HCT116 (cell line): ENCODE results near the gene TCL1B. TPM values are rescaled to one million over a fixed set of nuclear protein-coding genes. Genes with fewer than 3 reads are reported as not detected.

Experiments used
- ATAC-seq: fragments of 200-7000 bp; cut with Tn5 transposase; 2 replicates; pipeline ENCODE4 v1.9.1; 2020; ENCODE audit warnings: mild to moderate bottlenecking, moderate library complexity
- BruUV-seq: library from RNA; stranded (reverse); fragments of 400-500 nt; replicated peaks from 2 replicates; lab custom pipeline; 2021; lab: Mats Ljungman, UMichigan
- CTCF ChIA-PET: fragments of 300-600 bp; sonication (Branson Sonifier 250); formaldehyde crosslinking; loops from one replicate; lab custom pipeline; 2021; ENCODE audit warnings: antibody characterized with exemption; lab: Charles Lee
- POLR2A ChIA-PET: fragments of 300-600, 350-600 bp; sonication (Branson Sonifier 250); formaldehyde crosslinking; loops from one replicate; lab custom pipeline; 2021; ENCODE audit warnings: antibody characterized with exemption; lab: Charles Lee
- RAD21 ChIA-PET, 2 experiments: fragments of 300-600 bp; sonication (Branson Sonifier 250); formaldehyde crosslinking; loops; one replicate each; lab custom pipeline; 2023; ENCODE audit warnings: low total read pairs in 2 of 2; ENCODE audit not compliant: uncharacterized antibody in 2 of 2, unreplicated experiment in 2 of 2, low non-redundant PET in 1 of 2; lab: Charles Lee
- DNase-seq: peaks from one replicate; pipeline ENCODE4 v3.0.0-alpha.2; 2010; ENCODE audit warnings: low read depth, low spot score
- H2AFZ ChIP-seq: fragments of 200-600 bp; shearing (Covaris generic), sonication (generic); 2 replicates; pipeline ENCODE4 v1.6.1; 2017; ENCODE audit warnings: low read depth, mixed run types, mixed read lengths, antibody characterized with exemption, low read length; ENCODE audit not compliant: poor library complexity, severe bottlenecking
- H3K27ac ChIP-seq: 2 replicates; pipeline ENCODE4 v1.5.1; 2012; ENCODE audit warnings: low read depth, low read length
- H3K27me3 ChIP-seq: fragments of 200-600 bp; sonication (generic); 2 replicates; pipeline ENCODE4 v1.6.1; 2016; ENCODE audit warnings: mixed run types, low read length, mixed read lengths; ENCODE audit not compliant: insufficient read depth
- H3K36me3 ChIP-seq, 2 experiments: fragments of 200-500 bp in 1 of 2; fragments of 200-600 bp in 1 of 2; sonication (Bioruptor generic) in 1 of 2; sonication (generic) in 1 of 2; 2 replicates each; pipeline versions ENCODE4 v1.5.1 to v1.6.1; 2014 to 2016; ENCODE audit warnings: low read length in 2 of 2, inconsistent platforms in 1 of 2, mixed read lengths in 1 of 2, mixed run types in 1 of 2; ENCODE audit not compliant: insufficient read depth in 2 of 2, control insufficient read depth in 1 of 2
- H3K4me1 ChIP-seq, 2 experiments: fragments of 200-600 bp in 1 of 2; sonication (generic) in 1 of 2; 2 replicates each; pipeline versions ENCODE4 v1.5.1 to v1.6.1; 2012 to 2017; ENCODE audit warnings: low read length in 2 of 2, inconsistent platforms in 1 of 2, mild to moderate bottlenecking in 1 of 2, mixed read lengths in 1 of 2, mixed run types in 1 of 2, moderate library complexity in 1 of 2; ENCODE audit not compliant: insufficient read depth in 2 of 2, control insufficient read depth in 1 of 2
- H3K4me2 ChIP-seq: fragments of 200-600 bp; sonication (generic); 2 replicates; pipeline ENCODE4 v1.6.1; 2017; ENCODE audit warnings: mixed run types, low read length, mixed read lengths
- H3K4me3 ChIP-seq, 2 experiments: fragments of 200-600 bp in 1 of 2; sonication (generic) in 1 of 2; replicated peaks in 1 of 2; 2 replicates each; pipeline ENCODE4 v1.5.1; 2011 to 2016; ENCODE audit warnings: low read length in 2 of 2, control low read depth in 1 of 2, low read depth in 1 of 2, mild to moderate bottlenecking in 1 of 2, mixed read lengths in 1 of 2, mixed run types in 1 of 2
- H3K79me2 ChIP-seq: fragments of 200-600 bp; sonication (generic); 2 replicates; pipeline ENCODE4 v1.6.1; 2017; ENCODE audit warnings: mild to moderate bottlenecking, mixed run types, low read length, moderate library complexity, mixed read lengths; ENCODE audit not compliant: insufficient read depth
- H3K9ac ChIP-seq: fragments of 200-600 bp; sonication (generic); 2 replicates; pipeline ENCODE4 v1.6.1; 2016; ENCODE audit warnings: low read length, mixed read lengths
- H3K9me2 ChIP-seq: fragments of 200-600 bp; sonication (generic), shearing (Covaris generic); 2 replicates; pipeline ENCODE4 v1.6.1; 2017; ENCODE audit warnings: mixed run types, mild to moderate bottlenecking, moderate library complexity; ENCODE audit not compliant: insufficient read depth
- H3K9me3 ChIP-seq, 2 experiments: fragments of 200-500 bp in 1 of 2; fragments of 200-600 bp in 1 of 2; sonication (Bioruptor generic) in 1 of 2; sonication (generic) in 1 of 2; 2 replicates each; pipeline ENCODE4 v1.6.1; 2014 to 2017; ENCODE audit warnings: low read length in 2 of 2, mixed read lengths in 2 of 2, inconsistent platforms in 1 of 2, low read depth in 1 of 2, mild to moderate bottlenecking in 1 of 2, mixed run types in 1 of 2, moderate library complexity in 1 of 2; ENCODE audit not compliant: control insufficient read depth in 1 of 2, insufficient read depth in 1 of 2
- H4K20me1 ChIP-seq: fragments of 200-600 bp; sonication (generic), shearing (Covaris generic); 2 replicates; pipeline ENCODE4 v1.6.1; 2017; ENCODE audit warnings: mixed run types, mild to moderate bottlenecking, moderate library complexity; ENCODE audit not compliant: insufficient read depth
- CBX3 ChIP-seq: IDR thresholded peaks from 2 replicates; pipeline ENCODE4 v1.6.1; 2012; ENCODE audit warnings: low read depth
- CEBPB ChIP-seq: IDR thresholded peaks from 2 replicates; pipeline ENCODE4 v1.6.1; 2012; ENCODE audit warnings: low read depth
- FOSL1 ChIP-seq: IDR thresholded peaks from 2 replicates; pipeline ENCODE4 v1.6.1; 2012; ENCODE audit warnings: low read depth
- POLR2A ChIP-seq: IDR thresholded peaks from 2 replicates; pipeline ENCODE4 v1.7.0; 2011; ENCODE audit warnings: borderline replicate concordance; ENCODE audit not compliant: insufficient read depth, insufficient read length; ENCODE audit errors: extremely low read depth
- SIN3A ChIP-seq: IDR thresholded peaks from 2 replicates; pipeline ENCODE4 v1.6.1; 2012; ENCODE audit warnings: low read depth
- SRF ChIP-seq: IDR thresholded peaks from 2 replicates; pipeline ENCODE4 v1.6.1; 2012; ENCODE audit warnings: low read depth
- intact Hi-C: fragments of 100-400 bp; cut with micrococcal nuclease; formaldehyde crosslinking; loops from 2 replicates; pipeline ENCODE4 v1.10.0; 2022
- total RNA-seq: library from RNA; stranded (reverse); gene quantifications from one replicate; pipeline ENCODE4 v1.2.1, GENCODE V29; 2021; ENCODE audit not compliant: unreplicated experiment
- TF ChIP-seq, protein P1 (sequence below): IDR thresholded peaks from 2 replicates; pipeline ENCODE4 v1.6.1; 2012; ENCODE audit warnings: low read depth
- TF ChIP-seq, protein P2 (sequence below): IDR thresholded peaks from 2 replicates; pipeline ENCODE4 v1.6.1; 2012

Gene TCL1B
- total RNA-seq, 1 experiment from 2014 or later, result not detected

DNA sequence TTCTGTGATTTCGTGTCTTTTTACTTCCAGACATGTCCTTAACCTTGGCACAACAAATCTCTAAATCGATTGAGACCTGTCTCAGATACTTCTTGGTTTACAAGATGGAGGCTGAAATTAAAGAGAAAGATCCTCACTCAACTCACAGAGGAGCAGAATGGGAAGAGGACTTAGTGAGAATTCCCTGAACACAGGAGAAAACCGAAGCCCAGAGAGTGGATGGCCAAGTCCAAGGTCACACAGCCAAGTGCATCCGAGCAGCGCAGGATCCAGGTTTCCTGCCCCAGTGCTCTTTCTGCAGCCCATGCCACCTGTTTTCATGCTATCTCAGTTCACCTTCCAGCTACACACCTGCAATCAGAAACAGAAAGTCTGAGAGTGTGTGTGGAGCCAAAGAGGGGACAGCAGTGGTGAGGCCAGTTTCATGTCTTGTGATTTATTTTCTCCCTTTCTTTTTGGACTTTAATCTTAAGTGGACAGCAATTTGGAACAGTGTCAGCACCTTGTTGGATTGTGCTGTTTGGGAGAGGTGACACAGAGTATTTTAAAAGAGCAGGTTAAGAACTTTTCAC lies 22.9 kb upstream of the TCL1B start:
- TF ChIP-seq, protein P1, sequence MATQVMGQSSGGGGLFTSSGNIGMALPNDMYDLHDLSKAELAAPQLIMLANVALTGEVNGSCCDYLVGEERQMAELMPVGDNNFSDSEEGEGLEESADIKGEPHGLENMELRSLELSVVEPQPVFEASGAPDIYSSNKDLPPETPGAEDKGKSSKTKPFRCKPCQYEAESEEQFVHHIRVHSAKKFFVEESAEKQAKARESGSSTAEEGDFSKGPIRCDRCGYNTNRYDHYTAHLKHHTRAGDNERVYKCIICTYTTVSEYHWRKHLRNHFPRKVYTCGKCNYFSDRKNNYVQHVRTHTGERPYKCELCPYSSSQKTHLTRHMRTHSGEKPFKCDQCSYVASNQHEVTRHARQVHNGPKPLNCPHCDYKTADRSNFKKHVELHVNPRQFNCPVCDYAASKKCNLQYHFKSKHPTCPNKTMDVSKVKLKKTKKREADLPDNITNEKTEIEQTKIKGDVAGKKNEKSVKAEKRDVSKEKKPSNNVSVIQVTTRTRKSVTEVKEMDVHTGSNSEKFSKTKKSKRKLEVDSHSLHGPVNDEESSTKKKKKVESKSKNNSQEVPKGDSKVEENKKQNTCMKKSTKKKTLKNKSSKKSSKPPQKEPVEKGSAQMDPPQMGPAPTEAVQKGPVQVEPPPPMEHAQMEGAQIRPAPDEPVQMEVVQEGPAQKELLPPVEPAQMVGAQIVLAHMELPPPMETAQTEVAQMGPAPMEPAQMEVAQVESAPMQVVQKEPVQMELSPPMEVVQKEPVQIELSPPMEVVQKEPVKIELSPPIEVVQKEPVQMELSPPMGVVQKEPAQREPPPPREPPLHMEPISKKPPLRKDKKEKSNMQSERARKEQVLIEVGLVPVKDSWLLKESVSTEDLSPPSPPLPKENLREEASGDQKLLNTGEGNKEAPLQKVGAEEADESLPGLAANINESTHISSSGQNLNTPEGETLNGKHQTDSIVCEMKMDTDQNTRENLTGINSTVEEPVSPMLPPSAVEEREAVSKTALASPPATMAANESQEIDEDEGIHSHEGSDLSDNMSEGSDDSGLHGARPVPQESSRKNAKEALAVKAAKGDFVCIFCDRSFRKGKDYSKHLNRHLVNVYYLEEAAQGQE, result no peak
- TF ChIP-seq SIN3A (no peak), CEBPB (no peak), CBX3 (no peak), POLR2A (no peak), SRF (no peak), FOSL1 (no peak)
- TF ChIP-seq, protein P2, sequence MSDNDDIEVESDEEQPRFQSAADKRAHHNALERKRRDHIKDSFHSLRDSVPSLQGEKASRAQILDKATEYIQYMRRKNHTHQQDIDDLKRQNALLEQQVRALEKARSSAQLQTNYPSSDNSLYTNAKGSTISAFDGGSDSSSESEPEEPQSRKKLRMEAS, result no peak
- no peaks in the 10 kb centered on the region for H3K79me2 ChIP-seq
- H3K9me3 ChIP-seq, result no peaks in the 10 kb centered on the region
- intact Hi-C loops, result no loop called here
- peaks cover 3 to 5% of the 10 kb centered on the region in 2 experiments; a peak in 2 of 4 replicates for H3K4me1 ChIP-seq
- ChIA-PET RAD21 (no interaction called here), POLR2A (no interaction called here), CTCF (no interaction called here)
- no peak overlapping the region for H3K9ac ChIP-seq
- H3K36me3 ChIP-seq, result no peaks in the 10 kb centered on the region
- H4K20me1 ChIP-seq, result no peaks in the 10 kb centered on the region
- no peak for DNase-seq
- H3K27ac ChIP-seq, result no peak overlapping the region
- no peaks in the 10 kb centered on the region for H3K9me2 ChIP-seq
- no peak overlapping the region for H3K4me2 ChIP-seq
- H3K4me3 ChIP-seq, result no peak overlapping the region
- BruUV-seq, result no TSS peak
- peaks cover 22% of the 10 kb centered on the region for H3K27me3 ChIP-seq
- no peak overlapping the region for H2AFZ ChIP-seq
- no peak for ATAC-seq
